ENCODE data around the gene GRIA4.
A peak's percentile ranks its signal among the peaks of the same experiment; 100 is the strongest.

Gene GRIA4

GRCh38 chr11:105641433-105641832, 31.6 kb downstream of the GRIA4 start:
- DNase-seq, result no peak

DNA sequence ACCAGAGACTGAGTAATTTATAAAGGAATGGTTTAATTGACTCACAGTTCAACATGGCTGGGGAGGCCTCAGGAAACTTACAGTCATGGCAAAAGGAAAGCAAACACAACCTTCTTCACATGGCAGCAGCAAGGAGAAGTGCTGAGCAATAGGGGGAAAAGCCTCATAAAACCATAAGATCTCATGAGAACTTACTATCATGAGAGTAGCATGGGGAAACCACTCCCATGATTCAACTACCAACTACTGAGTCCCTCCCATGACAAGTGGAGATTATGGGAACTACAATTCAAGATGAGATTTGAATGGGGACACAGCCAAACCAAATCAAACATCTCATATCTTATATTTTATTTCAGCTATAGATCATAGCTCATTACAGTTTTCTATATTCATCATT, 33.0 kb downstream of the GRIA4 start:
- no peak for DNase-seq

GRCh38 chr11:105644839-105645573, 35.1 kb downstream of the GRIA4 start:
- DNase-seq, result no peak

GRCh38 chr11:105647780-105648179, 37.9 kb downstream of the GRIA4 start:
- DNase-seq, result no peak

GRCh38 chr11:105648762-105649161, 38.9 kb downstream of the GRIA4 start:
- no peak for DNase-seq

- no peak for DNase-seq
Measured at GRCh38 chr11:105665281-105665680, 55.4 kb downstream of the GRIA4 start.

- no peak for DNase-seq
Measured at GRCh38 chr11:105667441-105667840, 57.6 kb downstream of the GRIA4 start.

- DNase-seq, result no peak
Measured at GRCh38 chr11:105670811-105671210, 60.9 kb downstream of the GRIA4 start.

DNA sequence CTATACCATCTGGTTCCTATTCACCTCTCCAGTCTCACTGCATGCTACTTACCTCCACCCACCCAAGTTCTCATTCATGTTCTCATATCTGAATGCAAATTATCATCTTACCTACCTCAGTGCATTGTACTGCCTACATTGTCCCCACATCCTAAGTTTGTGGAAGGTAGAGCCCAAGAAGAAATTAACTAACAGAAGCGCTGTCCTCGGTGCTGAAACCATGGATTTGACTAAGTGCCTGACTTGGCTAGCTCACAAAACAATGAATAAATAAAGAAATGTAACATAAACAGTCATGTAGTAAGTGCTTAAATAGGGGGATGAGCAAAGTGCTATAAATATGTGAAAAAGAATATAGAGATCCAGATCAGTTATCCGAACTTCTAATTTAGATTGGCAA, 63.2 kb downstream of the GRIA4 start:
- DNase-seq, result peak; percentile 2

DNA sequence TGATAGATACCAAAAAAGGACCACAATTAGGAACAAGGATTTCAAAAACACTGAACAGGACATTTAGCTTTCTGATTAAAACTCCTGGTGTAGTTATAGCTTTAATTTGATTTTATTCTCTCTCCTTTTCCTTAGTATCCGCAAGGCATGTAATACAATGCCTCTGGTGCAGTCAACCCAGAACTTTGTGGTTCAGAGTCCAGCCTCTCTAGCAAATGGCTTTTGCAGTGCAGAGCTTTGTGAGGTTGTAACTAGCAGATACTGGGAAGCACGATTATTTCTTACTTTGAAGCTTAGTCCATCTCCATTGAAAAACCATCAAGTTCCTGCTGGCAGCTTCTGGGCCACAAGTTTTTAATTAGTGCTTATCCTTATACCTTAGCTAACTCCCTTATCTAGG, 79.8 kb downstream of the GRIA4 start:
- DNase-seq, result no peak

DNA sequence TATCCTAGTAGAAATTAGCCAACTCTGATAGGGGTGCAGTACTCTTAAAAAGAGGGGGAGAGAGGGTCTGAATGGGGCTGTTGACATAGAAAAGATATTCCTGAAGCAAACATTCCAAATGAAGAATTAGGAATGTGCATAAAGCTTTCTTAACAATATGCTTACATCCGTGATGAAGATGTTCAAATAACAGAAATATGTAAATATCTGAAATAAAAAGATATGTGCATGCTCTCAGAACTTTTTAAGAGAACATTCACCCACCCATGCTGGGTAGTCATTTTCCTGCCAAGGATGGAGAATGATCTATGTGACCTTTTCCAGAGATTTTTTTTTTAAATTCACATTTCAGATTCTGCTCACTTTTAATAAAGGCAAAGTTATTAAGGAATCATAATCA, 80.6 kb downstream of the GRIA4 start:
- DNase-seq, result no peak

DNA sequence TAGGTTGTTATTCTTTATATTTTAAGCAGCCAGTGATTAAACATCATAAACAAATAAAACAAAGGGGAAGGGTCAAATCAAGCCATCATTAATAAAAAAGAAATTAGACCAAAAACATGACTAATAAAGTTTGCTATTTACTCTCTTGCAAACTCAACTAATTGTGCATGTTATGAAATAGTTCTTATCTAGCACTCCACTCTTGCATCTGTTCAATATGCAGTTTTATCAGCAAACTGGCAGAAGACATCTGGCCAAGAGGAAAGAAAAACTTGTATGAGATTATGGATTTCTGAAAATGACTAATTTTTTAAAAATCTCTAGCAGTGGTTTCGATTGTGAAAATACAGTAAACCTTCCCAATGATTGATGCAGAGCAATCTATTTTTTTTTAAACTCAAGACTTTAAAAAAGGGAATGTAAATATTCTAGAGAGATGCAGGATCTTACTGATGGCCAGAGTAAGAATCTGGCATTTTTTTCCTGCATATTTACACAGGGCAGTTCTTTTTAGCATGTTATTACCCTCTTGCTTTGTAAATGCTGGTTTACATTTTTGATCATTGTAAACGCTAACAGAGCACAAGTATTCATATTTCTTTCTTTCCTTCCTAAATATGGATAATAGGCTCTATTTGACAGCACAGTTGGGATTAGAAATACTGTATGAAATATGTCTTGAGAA, 83.3 kb downstream of the GRIA4 start:
- no peak for DNase-seq

GRCh38 chr11:105696000-105696399, 86.1 kb downstream of the GRIA4 start:
- no peak for DNase-seq

DNA sequence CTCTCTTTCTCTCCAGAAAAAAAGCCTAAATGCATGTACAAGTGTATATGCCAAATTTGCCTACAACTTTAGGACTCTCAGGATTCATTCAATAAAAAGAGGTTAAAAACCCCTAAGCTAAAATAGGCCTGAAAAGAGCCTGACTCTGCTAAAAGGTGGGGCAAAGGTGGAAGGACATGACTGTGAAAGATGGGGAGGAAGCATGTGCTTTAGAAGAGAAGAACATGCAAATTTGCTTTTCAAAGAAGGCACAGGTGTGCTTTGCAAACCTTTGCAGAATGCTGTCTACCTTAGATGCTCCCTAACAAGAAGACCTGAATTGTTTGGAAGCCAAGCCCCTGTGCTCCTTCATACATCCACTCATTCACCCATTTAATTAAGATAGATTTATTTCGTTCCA, 87.4 kb downstream of the GRIA4 start:
- DNase-seq, result no peak

- DNase-seq, result no peak
Measured at GRCh38 chr11:105699203-105699602, 89.3 kb downstream of the GRIA4 start.

DNA sequence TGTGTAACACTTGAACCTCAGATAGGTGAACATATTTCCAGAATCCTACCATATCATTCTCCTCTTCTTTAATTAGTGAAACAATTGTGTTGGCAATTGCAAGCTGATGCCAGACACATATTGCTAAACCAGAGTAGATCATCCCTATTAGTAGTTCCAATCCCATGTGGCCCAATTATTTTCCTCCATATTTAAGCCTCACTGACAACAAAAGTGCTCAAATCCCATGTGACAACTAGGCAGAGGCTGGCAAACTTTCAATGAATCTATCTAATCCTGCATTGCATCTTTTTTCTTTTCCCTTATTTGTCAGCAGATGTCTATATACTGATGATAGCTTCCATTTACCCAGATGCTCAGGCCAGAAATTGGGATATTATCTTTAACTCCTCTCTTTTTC, 90.4 kb downstream of the GRIA4 start:
- DNase-seq, result no peak

DNA sequence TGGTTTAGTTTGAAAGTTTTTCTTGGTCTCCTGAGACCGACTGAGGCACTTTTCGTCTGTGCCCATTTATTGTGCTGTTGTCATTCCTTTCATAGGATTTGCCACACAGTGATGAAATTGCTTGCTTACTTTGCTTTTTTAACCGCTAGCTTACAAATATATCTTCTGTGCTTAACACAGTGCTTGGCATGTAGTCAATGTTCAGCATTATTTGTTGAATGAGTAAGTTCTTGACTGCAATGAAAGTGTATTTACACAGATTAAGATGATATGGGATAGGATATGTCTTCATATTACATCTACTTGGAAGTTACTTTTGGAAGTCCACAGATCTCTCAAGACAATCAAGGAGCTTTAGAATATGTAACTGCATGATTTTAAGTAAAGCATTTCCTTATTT, 91.2 kb downstream of the GRIA4 start:
- DNase-seq, result no peak

DNA sequence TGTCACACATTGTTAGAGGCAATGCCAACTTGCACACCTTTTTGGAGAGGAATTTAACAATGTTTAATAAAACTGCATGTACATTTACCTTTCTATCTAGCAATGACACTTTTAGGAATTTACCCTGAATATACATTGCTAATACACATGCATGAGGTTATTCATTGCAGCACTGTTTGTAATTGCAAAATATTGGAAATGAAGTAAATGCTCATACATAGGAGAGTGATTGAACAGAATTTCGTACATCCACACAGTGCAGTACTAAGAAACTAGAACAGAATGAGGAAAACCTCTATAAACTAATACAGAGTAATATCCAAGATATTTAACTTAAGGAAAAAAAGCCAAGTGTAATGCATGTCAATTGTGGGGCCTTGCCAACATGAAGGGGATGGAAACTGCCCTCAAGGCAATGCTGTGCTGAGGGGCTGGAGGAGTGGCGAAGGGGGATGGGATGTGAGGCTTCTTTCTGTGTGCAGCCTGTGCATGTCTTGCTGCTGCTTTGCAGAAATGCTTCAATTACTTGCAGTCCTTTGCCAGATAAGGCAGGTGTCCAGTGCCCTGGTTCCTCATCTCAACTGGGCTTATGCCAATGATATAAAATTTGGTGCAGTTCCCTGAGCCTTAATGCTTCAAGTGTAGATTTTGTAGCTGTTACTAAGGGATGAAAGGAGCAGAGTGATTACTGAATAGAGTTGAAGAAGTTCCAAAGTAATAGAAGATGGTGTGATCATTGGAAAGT, 96.1 kb downstream of the GRIA4 start:
- no peak for DNase-seq

DNA sequence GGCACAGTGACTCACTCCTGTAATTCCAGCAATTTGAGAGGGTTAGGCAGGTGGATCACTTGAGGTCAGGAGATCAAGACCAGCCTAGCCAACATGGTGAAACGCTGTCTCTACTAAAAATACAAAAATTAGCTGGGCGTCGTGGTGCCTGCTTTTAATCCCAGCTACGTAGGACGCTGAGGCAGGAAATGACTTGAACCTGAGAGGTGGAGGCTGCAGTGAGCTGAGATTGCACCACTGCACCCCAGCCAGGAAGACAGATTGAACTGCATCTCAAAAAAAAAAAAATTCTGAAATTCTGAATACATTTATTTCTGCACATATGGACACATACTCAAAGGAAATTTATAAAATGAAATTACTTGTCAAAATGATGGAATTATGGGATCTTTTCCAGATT, 103.2 kb downstream of the GRIA4 start:
- DNase-seq, result no peak

- no peak for DNase-seq
Measured at GRCh38 chr11:105713696-105714095, 103.8 kb downstream of the GRIA4 start.

- no peak for DNase-seq
Measured at GRCh38 chr11:105718641-105719040, 108.8 kb downstream of the GRIA4 start.

GRCh38 chr11:105719073-105719822, 109.4 kb downstream of the GRIA4 start:
- DNase-seq, result no peak

DNA sequence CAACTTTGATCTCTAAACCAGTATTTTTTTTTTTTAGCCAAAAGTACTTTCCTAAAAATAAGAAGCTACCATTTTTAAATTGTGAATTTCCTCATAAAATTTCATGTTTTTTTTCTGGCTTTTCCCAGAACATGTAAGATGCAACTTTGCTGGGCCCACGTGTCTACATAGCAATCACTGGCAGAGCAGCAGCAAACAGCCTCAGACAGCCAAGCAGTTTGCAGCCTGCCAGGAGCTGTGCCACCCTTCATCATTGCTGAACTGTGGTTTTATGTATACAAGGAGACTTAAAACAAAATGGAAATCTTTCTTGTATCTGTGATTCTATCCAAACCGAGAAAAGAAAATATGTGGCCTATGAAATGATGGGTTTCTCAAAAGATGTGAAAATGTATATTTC, 110.2 kb downstream of the GRIA4 start:
- no peak for DNase-seq

Measured in stimulated activated CD4-positive, alpha-beta T cell treated with anti-CD3 and anti-CD28 coated beads, Interleukin-4, amount 100 ng/mL, for 1 hour (primary cell).